CD8-positive, alpha-beta memory T cell (primary cell): ENCODE results near the gene DLX1. TPM values are rescaled to one million over a fixed set of nuclear protein-coding genes. Genes with fewer than 3 reads are reported as not detected.
"Not testable (repeated sequence)": the region's sequence is repeated elsewhere in the genome, so short reads cannot be mapped to it uniquely, and the experiment has no call there.

Experiments
- CTCF ChIA-PET: fragments of 350-600 bp; sonication (Branson Sonifier 250); formaldehyde crosslinking; loops from one replicate; lab custom pipeline; 2021; ENCODE audit warnings: antibody characterized with exemption; lab: Charles Lee
- POLR2A ChIA-PET: fragments of 350-600 bp; sonication (Branson Sonifier 250); formaldehyde crosslinking; loops from one replicate; lab custom pipeline; 2021; ENCODE audit warnings: antibody characterized with exemption; lab: Charles Lee
- DNase-seq, 5 donors: peaks; one replicate each; pipeline versions ENCODE4 v3.0.0 to v3.0.0-alpha.2; 2020 to 2022; ENCODE audit warnings: mixed read lengths in 1 of 5
- H3K27ac ChIP-seq: one replicate; pipeline ENCODE4 v1.7.0; 2013; ENCODE audit warnings: low read depth, mild to moderate bottlenecking, low read length, moderate library complexity
- H3K27me3 ChIP-seq: 2 replicates; pipeline ENCODE4 v1.7.0; 2013; ENCODE audit warnings: low read length, mild to moderate bottlenecking; ENCODE audit not compliant: insufficient read depth, poor library complexity, severe bottlenecking
- H3K36me3 ChIP-seq: 2 replicates; pipeline ENCODE4 v1.7.0; 2013; ENCODE audit warnings: mild to moderate bottlenecking, low read length, moderate library complexity; ENCODE audit not compliant: insufficient read depth
- H3K4me1 ChIP-seq: 2 replicates; pipeline ENCODE4 v1.7.0; 2013; ENCODE audit warnings: mild to moderate bottlenecking, low read length, moderate library complexity; ENCODE audit not compliant: insufficient read depth
- H3K4me3 ChIP-seq: 2 replicates; pipeline ENCODE4 v1.7.0; 2013; ENCODE audit warnings: mild to moderate bottlenecking, low read length
- H3K9me3 ChIP-seq: 2 replicates; pipeline ENCODE4 v1.7.0; 2013; ENCODE audit warnings: mild to moderate bottlenecking, low read length
- H3K27ac Mint-ChIP-seq, 8 donors: one replicate each; pipeline ENCODE4 v1.8.0; 2020 to 2021; ENCODE audit warnings: mixed read lengths in 8 of 8, mild to moderate bottlenecking in 6 of 8, inconsistent platforms in 3 of 8, moderate library complexity in 3 of 8
- H3K27me3 Mint-ChIP-seq, 2 donors: one replicate each; pipeline ENCODE4 v1.8.0; 2020 to 2021; ENCODE audit warnings: mixed read lengths in 2 of 2, mild to moderate bottlenecking in 1 of 2, moderate library complexity in 1 of 2
- H3K36me3 Mint-ChIP-seq, 3 donors: one replicate each; pipeline ENCODE4 v1.8.0; 2020 to 2021; ENCODE audit warnings: mixed read lengths in 3 of 3, inconsistent platforms in 1 of 3, mild to moderate bottlenecking in 1 of 3
- H3K4me1 Mint-ChIP-seq, 3 donors: one replicate each; pipeline ENCODE4 v1.8.0; 2020 to 2021; ENCODE audit warnings: mixed read lengths in 3 of 3, inconsistent platforms in 1 of 3, mild to moderate bottlenecking in 1 of 3
- H3K4me3 Mint-ChIP-seq, 7 donors: one replicate each; pipeline ENCODE4 v1.8.0; 2020 to 2021; ENCODE audit warnings: mixed read lengths in 7 of 7, mild to moderate bottlenecking in 6 of 7, moderate library complexity in 4 of 7, inconsistent platforms in 2 of 7
- H3K9me3 Mint-ChIP-seq, 5 donors: one replicate each; pipeline ENCODE4 v1.8.0; 2020 to 2022; ENCODE audit warnings: mixed read lengths in 5 of 5, mild to moderate bottlenecking in 3 of 5, moderate library complexity in 2 of 5, inconsistent platforms in 1 of 5
- polyA plus RNA-seq: library from polyadenylated mRNA; unstranded; fragments of 300-500 nt; fragmentation: Illumina TruSeq; gene quantifications from one replicate; pipeline ENCODE4 v1.2.3, GENCODE V29; 2021
- total RNA-seq, 2 experiments: library from RNA; stranded (reverse); gene quantifications; one replicate each; pipeline ENCODE4 v1.2.3, GENCODE V29; 2021

Gene DLX1
- total and polyA plus RNA-seq, 3 experiments from 2014 or later, result not detected

GRCh38 chr2:172109256-172109987, 24.1 kb downstream of the DLX1 start:
- H3K27ac ChIP-seq, result no peak overlapping the region
- H3K9me3 Mint-ChIP-seq, result peaks cover 0 to 4% (median 0%) of the 10 kb centered on the region in 5 donors
- peaks cover 7% of the 10 kb centered on the region for H3K4me1 ChIP-seq
- POLR2A ChIA-PET, result interaction anchor here (0.9 kb wide), 1 partner anchor 337 kb away, joined by 3 read pairs; no protein-coding TSS in a partner anchor
- no peak for DNase-seq
- H3K27me3 Mint-ChIP-seq, result peaks cover 56 to 63% of the 10 kb centered on the region in 2 donors
- peaks cover 13 to 28% (median 18%) of the 10 kb centered on the region in 3 donors for H3K4me1 Mint-ChIP-seq
- CTCF ChIA-PET, result interaction anchor here (1.1 kb wide), 1 partner anchor 357 kb away, joined by 3 read pairs; no protein-coding TSS in a partner anchor
- H3K36me3 Mint-ChIP-seq, result no peaks in the 10 kb centered on the region
- H3K27me3 ChIP-seq, result peaks cover 47% of the 10 kb centered on the region
- no peak overlapping the region for H3K4me3 ChIP-seq
- no peaks in the 10 kb centered on the region for H3K9me3 ChIP-seq
- no peaks in the 10 kb centered on the region for H3K36me3 ChIP-seq
- H3K27ac Mint-ChIP-seq, result peak overlapping the region in 1 of 8 donors; percentile 75
- no peak overlapping the region for H3K4me3 Mint-ChIP-seq

GRCh38 chr2:172109988-172110811, 24.9 kb downstream of the DLX1 start:
- Histone ChIP-seq H3K9me3 (no peaks in the 10 kb centered on the region), H3K4me3 (no peak overlapping the region), H3K27me3 (peaks cover 39% of the 10 kb centered on the region), H3K4me1 (peaks cover 7% of the 10 kb centered on the region), H3K36me3 (no peaks in the 10 kb centered on the region), H3K27ac (no peak overlapping the region)
- Mint-ChIP-seq H3K36me3 (no peaks in the 10 kb centered on the region), H3K4me1 (peaks cover 12 to 27% (median 17%) of the 10 kb centered on the region in 3 donors), H3K4me3 (no peak overlapping the region), H3K9me3 (peaks cover 0 to 2% (median 0%) of the 10 kb centered on the region in 5 donors), H3K27me3 (peaks cover 50 to 64% of the 10 kb centered on the region in 2 donors), H3K27ac (peak overlapping the region in 1 of 8 donors; percentile 75)
- DNase-seq, result no peak
- POLR2A ChIA-PET, result interaction anchor here (0.9 kb wide), 1 partner anchor 336 kb away, joined by 3 read pairs; no protein-coding TSS in a partner anchor
- CTCF ChIA-PET, result no interaction called here

- ChIA-PET CTCF (interaction anchor here (0.7 to 2.9 kb wide), 9 partner anchors 9 to 410 kb away, joined by 3 to 8 read pairs (median 5); no protein-coding TSS in a partner anchor), POLR2A (interaction anchor here (0.6 kb wide), 1 partner anchor 432 kb away, joined by 3 read pairs; no protein-coding TSS in a partner anchor)
- H3K4me1 Mint-ChIP-seq, result peaks cover 0 to under 1% (median 0%) of the 10 kb centered on the region in 3 donors
- H3K9me3 ChIP-seq, result no peaks in the 10 kb centered on the region
- no peaks in the 10 kb centered on the region for H3K36me3 ChIP-seq
- no peaks in the 10 kb centered on the region for H3K36me3 Mint-ChIP-seq
- no peak for DNase-seq
- no peak overlapping the region for H3K4me3 ChIP-seq
- H3K9me3 Mint-ChIP-seq, result no peaks in the 10 kb centered on the region
- no peak overlapping the region for H3K27ac Mint-ChIP-seq
- no peaks in the 10 kb centered on the region for H3K4me1 ChIP-seq
- H3K4me3 Mint-ChIP-seq, result no peak overlapping the region
- peaks cover 11% of the 10 kb centered on the region for H3K27me3 ChIP-seq
- no peak overlapping the region for H3K27ac ChIP-seq
- H3K27me3 Mint-ChIP-seq, result peaks cover 19 to 45% of the 10 kb centered on the region in 2 donors
Measured at GRCh38 chr2:172113617-172114016, 28.3 kb downstream of the DLX1 start.

GRCh38 chr2:172114176-172114575, 28.9 kb downstream of the DLX1 start:
- H3K9me3 Mint-ChIP-seq, POLR2A ChIA-PET: not testable (repeated sequence)
- CTCF ChIA-PET, result interaction anchor here (0.7 to 2.9 kb wide), 9 partner anchors 10 to 410 kb away, joined by 3 to 8 read pairs (median 5); no protein-coding TSS in a partner anchor

GRCh38 chr2:172114579-172114978, 29.3 kb downstream of the DLX1 start:
- H3K27me3 Mint-ChIP-seq, result peaks cover 20 to 42% of the 10 kb centered on the region in 2 donors
- H3K36me3 Mint-ChIP-seq, result no peaks in the 10 kb centered on the region
- ChIA-PET CTCF (interaction anchor here (1.0 to 2.9 kb wide), 5 partner anchors 10 to 411 kb away, joined by 3 to 6 read pairs (median 4); no protein-coding TSS in a partner anchor), POLR2A (no interaction called here)
- H3K4me1 ChIP-seq, result no peaks in the 10 kb centered on the region
- H3K27me3 ChIP-seq, result peaks cover 6% of the 10 kb centered on the region
- no peak for DNase-seq
- H3K4me3 ChIP-seq, result no peak overlapping the region
- no peak overlapping the region for H3K27ac Mint-ChIP-seq
- no peaks in the 10 kb centered on the region for H3K4me1 Mint-ChIP-seq
- no peak overlapping the region for H3K27ac ChIP-seq
- no peaks in the 10 kb centered on the region for H3K9me3 Mint-ChIP-seq
- H3K9me3 ChIP-seq, result no peaks in the 10 kb centered on the region
- H3K4me3 Mint-ChIP-seq, result no peak overlapping the region
- no peaks in the 10 kb centered on the region for H3K36me3 ChIP-seq

More at GRCh38 chr2:172114176-172114575, 28.9 kb downstream of the DLX1 start:
- H3K4me1 Mint-ChIP-seq, H3K9me3 ChIP-seq, H3K4me1 ChIP-seq, H3K36me3 ChIP-seq, H3K27me3 ChIP-seq, DNase-seq, H3K36me3 Mint-ChIP-seq, H3K4me3 ChIP-seq, H3K27ac Mint-ChIP-seq, H3K4me3 Mint-ChIP-seq, H3K27ac ChIP-seq: not testable (repeated sequence)
- H3K27me3 Mint-ChIP-seq, result peaks cover 19 to 46% of the 10 kb centered on the region in 2 donors

GRCh38 chr2:172116107-172116506, 30.8 kb downstream of the DLX1 start:
- ChIA-PET CTCF (interaction anchor here (2.0 kb wide), 1 partner anchor 412 kb away, joined by 4 read pairs; no protein-coding TSS in a partner anchor), POLR2A (no interaction called here)
- DNase-seq, result no peak
- Mint-ChIP-seq H3K36me3 (no peaks in the 10 kb centered on the region), H3K27ac (no peak overlapping the region), H3K27me3 (peaks cover 17 to 37% of the 10 kb centered on the region in 2 donors), H3K4me3 (no peak overlapping the region), H3K9me3 (no peaks in the 10 kb centered on the region), H3K4me1 (no peaks in the 10 kb centered on the region)
- no peaks in the 10 kb centered on the region for H3K9me3 ChIP-seq
- H3K36me3 ChIP-seq, result no peaks in the 10 kb centered on the region
- H3K27ac ChIP-seq, result no peak overlapping the region
- no peak overlapping the region for H3K4me3 ChIP-seq
- H3K27me3 ChIP-seq, result no peaks in the 10 kb centered on the region
- no peaks in the 10 kb centered on the region for H3K4me1 ChIP-seq

- Mint-ChIP-seq H3K36me3 (peaks cover 0 to 3% (median 0%) of the 10 kb centered on the region in 3 donors), H3K27ac (no peak overlapping the region), H3K27me3 (peaks cover 7 to 24% of the 10 kb centered on the region in 2 donors), H3K9me3 (no peaks in the 10 kb centered on the region), H3K4me3 (no peak overlapping the region), H3K4me1 (no peaks in the 10 kb centered on the region)
- CTCF ChIA-PET, result interaction anchor here (1.5 kb wide), 1 partner anchor 8 kb away, joined by 3 read pairs; no protein-coding TSS in a partner anchor
- POLR2A ChIA-PET, result no interaction called here
- no peak overlapping the region for H3K4me3 ChIP-seq
- no peak for DNase-seq
- no peaks in the 10 kb centered on the region for H3K27me3 ChIP-seq
- H3K27ac ChIP-seq, result no peak overlapping the region
- H3K4me1 ChIP-seq, result no peaks in the 10 kb centered on the region
- no peaks in the 10 kb centered on the region for H3K9me3 ChIP-seq
- H3K36me3 ChIP-seq, result no peaks in the 10 kb centered on the region
Measured at GRCh38 chr2:172119089-172119488, 33.8 kb downstream of the DLX1 start.
